Panc1 (cell line): ENCODE results near the gene TEX14.

ENCODE experiments used
- CTCF ChIP-seq: fragments of 450-650 bp; IDR thresholded peaks from 2 replicates; pipeline ENCODE4 v1.5.1; 2017; ENCODE audit warnings: mild to moderate bottlenecking
- SIN3A ChIP-seq: IDR thresholded peaks from 2 replicates; pipeline ENCODE4 v1.6.1; 2012; ENCODE audit warnings: low read depth, mild to moderate bottlenecking, low read length, moderate library complexity, borderline replicate concordance; ENCODE audit not compliant: insufficient read depth

GRCh38 chr17:58722274-58722673 lies 30.4 kb upstream of the TEX14 start:
- TF ChIP-seq SIN3A: no peak
- no peak for TF ChIP-seq CTCF
